ENCODE data around the gene GPR149.

The GPR149 gene

GRCh38 chr3:154349223-154349622 lies 80.8 kb downstream of the GPR149 start:
- in situ Hi-C loops (cut with MboI; ENCODE audit: low sequenced_read_pairs) = no loop called here

GRCh38 chr3:154345422-154346122 lies 84.4 kb downstream of the GPR149 start:
- in situ Hi-C loops (cut with MboI; ENCODE audit: low sequenced_read_pairs) = no loop called here

- in situ Hi-C loops (cut with MboI; ENCODE audit: low sequenced_read_pairs) = no loop called here
Observed at GRCh38 chr3:154338570-154338969, 91.4 kb downstream of the GPR149 start.

GRCh38 chr3:154338008-154338407 lies 92.0 kb downstream of the GPR149 start:
- in situ Hi-C loops (cut with MboI; ENCODE audit: low sequenced_read_pairs) = no loop called here

GRCh38 chr3:154334973-154335420 lies 95.0 kb downstream of the GPR149 start:
- in situ Hi-C loops (cut with MboI; ENCODE audit: low sequenced_read_pairs) = no loop called here

GRCh38 chr3:154327871-154328270 lies 102.1 kb downstream of the GPR149 start:
- in situ Hi-C loops (cut with MboI; ENCODE audit: low sequenced_read_pairs) = no loop called here

- in situ Hi-C loops (cut with MboI; ENCODE audit: low sequenced_read_pairs) = no loop called here
Observed at GRCh38 chr3:154324919-154325318, 105.1 kb downstream of the GPR149 start.

GRCh38 chr3:154323891-154324738 lies 105.9 kb downstream of the GPR149 start, which contains the start of gene DHX36:
TSS of gene DHX36 (minus strand) at chr3:154324487. CDS start at chr3:154324416, 71 bp downstream.
- in situ Hi-C loops (cut with MboI; ENCODE audit: low sequenced_read_pairs) = no loop called here

- in situ Hi-C loops (cut with MboI; ENCODE audit: low sequenced_read_pairs) = no loop called here
Observed at GRCh38 chr3:154316974-154317767, 112.8 kb downstream of the GPR149 start.

GRCh38 chr3:154314152-154314551 lies 115.8 kb downstream of the GPR149 start:
- in situ Hi-C loops (cut with MboI; ENCODE audit: low sequenced_read_pairs) = no loop called here

- in situ Hi-C loops (cut with MboI; ENCODE audit: low sequenced_read_pairs) = no loop called here
Observed at GRCh38 chr3:154310840-154311239, 119.2 kb downstream of the GPR149 start.

GRCh38 chr3:154307363-154307762 lies 122.6 kb downstream of the GPR149 start:
- in situ Hi-C loops (cut with MboI; ENCODE audit: low sequenced_read_pairs) = no loop called here

GRCh38 chr3:154304936-154305335 lies 125.1 kb downstream of the GPR149 start:
- in situ Hi-C loops (cut with MboI; ENCODE audit: low sequenced_read_pairs) = no loop called here

- in situ Hi-C loops (cut with MboI; ENCODE audit: low sequenced_read_pairs) = no loop called here
Observed at GRCh38 chr3:154304116-154304786, 125.7 kb downstream of the GPR149 start.

GRCh38 chr3:154301561-154301960 lies 128.4 kb downstream of the GPR149 start:
- in situ Hi-C loops (cut with MboI; ENCODE audit: low sequenced_read_pairs) = no loop called here

- in situ Hi-C loops (cut with MboI; ENCODE audit: low sequenced_read_pairs) = no loop called here
Observed at GRCh38 chr3:154294016-154294415, 136.0 kb downstream of the GPR149 start.

- in situ Hi-C loops (cut with MboI; ENCODE audit: low sequenced_read_pairs) = no loop called here
Observed at GRCh38 chr3:154290187-154290586, 139.8 kb downstream of the GPR149 start.
